GM21786 (cell line): ENCODE measurements around the gene SLC13A2.

Experiments
- ATAC-seq: cut with Tn5 transposase; IDR thresholded peaks from one replicate; pipeline ENCODE4 v1.9.1; 2021; ENCODE audit not compliant: unreplicated experiment

SLC13A2 gene

DNA sequence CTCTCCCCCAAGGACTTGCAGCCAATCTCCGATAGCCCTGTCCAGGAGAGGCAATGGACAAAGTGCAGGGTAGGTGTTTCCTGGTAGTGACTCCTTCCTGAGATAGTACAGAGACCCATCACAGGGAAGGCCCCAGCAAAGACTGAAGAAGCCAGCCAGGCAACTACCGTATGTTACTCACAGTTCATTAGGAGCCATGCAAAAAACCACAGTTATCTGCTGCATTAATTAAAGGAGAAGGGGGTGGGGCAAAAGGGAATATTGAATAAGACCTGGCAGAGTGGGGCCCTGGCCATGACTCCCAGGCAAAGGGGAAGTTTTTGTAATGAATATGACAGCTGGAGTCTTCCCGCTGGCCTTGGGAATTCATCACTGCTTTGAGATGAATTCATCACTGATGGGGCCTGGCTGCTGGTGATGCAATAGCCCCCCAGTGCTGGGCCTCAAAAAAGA is 2.5 kb upstream of the SLC13A2 start:
- ATAC-seq, result no peak

DNA sequence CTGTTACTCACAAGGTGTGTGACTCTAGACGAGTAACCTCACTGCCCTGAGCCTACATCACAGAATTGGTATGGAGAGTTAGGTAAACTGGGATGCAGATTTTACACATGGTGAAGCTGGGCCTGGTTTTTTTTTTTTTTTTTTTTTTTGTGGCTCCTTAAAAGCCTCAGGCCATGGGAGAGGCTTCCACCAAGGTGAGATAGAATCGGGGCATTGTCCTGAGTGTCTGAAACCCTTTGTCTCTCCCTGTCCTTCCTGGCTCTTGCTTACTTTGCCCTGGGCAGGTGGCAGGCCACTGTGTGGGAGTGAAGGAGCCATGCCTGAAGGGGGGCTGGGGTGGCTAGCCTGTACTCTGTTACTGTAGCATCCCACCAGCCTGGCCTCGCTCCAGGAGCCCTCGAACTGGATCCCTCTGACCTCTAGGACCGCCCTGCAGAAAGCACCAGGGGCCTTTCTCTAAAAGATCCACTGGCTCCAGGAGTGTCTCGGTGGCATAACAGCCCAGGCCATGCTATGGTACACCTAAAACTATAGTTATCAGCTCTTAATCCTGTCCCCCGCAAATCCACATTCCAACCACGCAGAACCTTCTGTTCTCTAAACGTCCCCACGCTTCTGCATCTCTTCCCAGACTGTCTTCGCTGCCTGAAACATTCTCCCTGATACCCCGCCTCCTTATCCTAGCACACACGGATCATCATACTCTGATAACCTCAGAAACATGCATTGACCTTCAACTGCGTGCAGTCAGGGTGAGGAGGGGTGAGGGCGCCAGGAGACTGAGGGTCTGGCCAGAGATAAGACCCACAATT is 1.7 kb upstream of the SLC13A2 start:
- no peak for ATAC-seq

DNA sequence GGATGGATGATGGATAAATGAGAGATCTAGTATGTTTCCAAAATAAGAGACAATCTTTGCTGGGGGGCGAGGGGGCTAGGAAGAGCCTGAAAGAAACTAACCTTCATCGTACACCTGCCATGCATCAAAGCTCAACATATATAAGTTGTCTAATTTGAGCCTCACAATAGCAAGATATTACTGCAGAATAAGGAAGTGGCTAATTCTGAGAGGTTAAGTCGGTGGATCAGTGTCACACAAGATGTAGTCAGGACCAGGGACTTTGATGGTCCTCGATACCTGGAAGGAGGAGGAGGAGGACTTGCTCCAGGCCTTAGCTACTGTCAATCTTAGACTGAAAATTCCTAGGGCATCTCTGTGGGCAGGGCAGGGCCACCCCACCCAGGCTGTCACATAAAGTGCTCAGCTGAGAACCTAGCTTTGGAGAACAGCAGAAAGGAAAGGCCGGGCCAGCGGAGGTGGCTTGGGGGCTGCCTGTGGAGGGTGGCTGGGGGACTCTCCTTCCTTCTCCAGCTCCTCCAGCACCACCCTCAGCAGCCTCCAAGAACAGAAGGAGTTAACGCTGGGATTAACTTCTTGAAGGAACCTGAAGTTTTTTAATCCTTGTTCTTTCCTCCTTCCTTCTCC is 460 bp upstream of the SLC13A2 start:
- no peak for ATAC-seq

DNA sequence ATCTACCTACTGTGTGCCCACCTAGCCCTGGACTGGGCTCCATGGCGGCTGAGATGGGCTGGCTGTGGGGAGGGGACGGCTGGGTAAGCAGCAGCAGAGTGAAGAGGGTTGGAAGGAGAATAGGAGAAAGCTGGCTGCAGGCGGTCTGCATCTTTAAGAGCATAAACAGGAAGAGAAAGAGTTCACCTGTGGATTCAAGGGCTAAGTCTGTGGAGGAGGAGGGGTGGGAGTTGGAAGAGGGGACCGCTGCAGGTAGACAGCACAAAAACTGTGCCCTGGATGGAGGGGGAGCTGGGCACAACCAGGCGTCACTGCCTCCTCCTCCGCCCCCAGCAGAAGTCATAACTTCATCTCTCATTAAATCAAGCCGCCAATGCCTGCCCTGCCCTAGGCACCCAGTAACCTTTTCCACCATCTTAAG is 677 bp downstream of the SLC13A2 start:
- no peak for ATAC-seq

DNA sequence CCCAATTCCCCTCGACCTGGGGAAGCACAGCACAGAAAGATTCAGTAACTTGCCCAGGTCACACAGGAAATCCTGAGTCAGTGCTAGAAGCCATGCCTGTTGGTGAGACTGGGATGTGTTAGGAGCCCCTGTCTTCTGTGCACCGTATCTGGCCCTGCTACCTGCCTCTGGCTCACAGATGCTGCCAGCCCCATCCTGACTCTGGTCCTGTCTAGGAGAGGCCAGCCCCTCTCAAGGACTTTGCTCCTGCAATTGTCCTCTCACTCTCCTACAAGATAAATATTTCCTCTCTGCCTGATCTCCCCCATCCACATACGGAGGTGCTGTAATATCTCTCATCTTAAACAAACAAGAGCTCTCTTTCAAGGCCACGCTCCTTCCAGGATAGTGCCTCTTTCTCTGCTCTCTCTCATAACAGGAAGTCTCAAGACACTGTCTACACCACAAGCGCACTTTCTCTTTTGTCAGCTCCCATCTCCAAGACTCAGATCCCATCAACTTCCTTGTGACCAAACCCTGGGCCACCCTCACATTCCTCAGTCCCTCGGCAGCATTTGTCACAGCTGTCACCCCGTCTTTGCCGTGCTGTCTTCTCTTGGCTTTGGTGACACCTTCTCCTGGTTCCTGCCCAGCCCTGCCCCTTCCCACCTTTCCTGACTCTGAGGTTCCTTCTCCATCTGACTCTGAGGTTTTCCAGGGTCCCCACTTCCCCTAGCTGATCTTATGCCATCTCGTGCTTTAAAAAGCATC is 1.9 kb downstream of the SLC13A2 start:
- ATAC-seq, result no peak

DNA sequence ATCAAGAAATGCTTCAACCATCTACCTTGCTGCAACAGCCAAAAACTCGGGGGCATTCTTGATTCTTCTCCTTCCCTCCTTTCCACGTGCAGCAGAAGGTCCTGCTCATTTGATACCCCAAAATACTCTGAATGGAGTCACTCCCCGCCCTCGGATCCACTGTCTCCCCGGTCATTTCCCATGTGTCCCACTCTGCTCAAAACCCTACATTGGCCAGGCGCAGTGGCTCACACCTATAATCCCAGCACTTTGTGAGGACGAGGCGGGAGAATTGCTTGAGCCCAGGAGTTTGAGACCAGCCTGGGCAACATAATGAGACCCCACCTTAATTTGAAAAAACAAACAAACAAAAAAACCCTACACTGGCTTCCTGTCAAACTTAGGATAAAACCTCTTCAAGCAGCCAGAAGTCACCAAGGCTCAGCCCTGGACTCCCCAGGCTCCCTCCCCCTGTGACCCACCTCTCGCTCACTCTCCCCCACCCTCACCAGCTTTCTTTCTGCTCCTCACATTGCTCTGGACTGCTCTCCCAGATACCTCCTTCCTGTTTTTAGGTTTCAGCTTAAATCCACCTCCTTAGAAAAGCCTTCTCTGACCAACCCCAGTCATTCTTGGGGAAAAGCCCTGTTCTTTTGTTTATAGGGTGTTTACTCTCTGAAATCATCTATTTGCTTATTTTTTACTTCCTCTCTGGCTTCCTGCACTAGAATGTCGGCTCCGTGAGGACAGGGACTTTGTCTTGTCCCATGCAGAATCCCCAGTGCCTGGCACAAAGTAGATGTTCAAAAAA is 2.8 kb downstream of the SLC13A2 start:
- no peak for ATAC-seq

DNA sequence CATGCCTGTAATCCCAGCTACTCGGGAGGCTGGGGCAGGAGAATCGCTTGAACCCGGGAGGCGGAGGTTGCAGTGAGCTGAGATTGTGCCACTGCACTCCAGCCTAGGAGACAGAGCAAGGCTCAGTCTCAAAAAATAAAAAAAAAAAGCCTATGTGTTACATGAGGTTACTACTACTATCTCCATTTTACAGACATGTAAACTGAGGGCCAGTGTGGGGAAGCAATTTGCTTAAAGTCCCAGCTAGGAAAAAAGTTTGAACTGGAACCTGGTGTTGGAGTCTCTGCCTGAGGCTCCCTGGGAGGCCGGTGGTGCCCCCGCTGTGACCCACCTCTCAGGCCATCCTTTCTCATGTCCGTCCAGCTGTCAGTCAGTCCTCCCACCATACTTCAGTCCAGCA is 4.5 kb downstream of the SLC13A2 start:
- no peak for ATAC-seq

DNA sequence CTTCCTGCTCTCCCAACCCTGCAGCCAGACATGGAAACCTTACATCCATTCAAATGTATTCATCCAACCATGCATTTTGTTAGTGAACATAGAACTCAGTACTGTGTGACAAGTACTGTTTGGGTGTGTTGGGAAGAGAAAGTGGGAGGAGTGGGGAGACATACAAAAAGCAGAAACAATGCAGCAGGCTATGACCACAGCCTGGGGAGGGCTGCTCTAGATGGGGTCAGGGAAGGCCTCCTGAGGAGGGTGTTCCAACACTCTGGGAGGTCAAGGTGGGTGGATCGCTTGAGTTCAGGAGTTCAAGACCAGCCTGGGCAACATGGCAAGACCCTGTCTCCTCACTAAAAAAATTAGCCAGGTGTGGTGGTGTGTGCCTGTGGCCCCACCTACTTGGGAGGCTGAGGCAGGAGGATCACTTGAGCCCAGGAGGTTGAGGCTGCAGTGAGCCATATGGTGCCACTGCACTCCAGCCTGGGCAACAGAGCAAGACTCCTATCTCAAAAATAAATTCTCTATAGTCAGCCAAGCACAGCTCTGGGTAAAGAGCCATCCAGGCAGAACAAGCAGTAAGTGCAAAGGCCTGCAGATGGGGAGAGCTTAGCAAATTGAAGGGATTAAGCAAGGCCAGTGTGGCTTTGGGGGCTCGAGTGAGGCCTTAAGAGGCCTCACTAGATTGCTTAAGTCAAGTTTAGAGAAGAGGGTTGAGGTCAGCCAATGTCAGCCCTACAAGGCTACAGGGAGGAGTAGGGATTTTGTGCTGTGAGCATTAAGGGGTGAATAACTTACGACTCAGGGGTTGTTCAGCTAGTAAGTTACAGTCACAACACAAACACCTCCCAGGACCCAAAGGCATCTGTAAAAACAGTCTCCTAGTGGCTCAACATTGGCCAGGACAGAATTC is 5.5 kb downstream of the SLC13A2 start:
- ATAC-seq, result no peak

DNA sequence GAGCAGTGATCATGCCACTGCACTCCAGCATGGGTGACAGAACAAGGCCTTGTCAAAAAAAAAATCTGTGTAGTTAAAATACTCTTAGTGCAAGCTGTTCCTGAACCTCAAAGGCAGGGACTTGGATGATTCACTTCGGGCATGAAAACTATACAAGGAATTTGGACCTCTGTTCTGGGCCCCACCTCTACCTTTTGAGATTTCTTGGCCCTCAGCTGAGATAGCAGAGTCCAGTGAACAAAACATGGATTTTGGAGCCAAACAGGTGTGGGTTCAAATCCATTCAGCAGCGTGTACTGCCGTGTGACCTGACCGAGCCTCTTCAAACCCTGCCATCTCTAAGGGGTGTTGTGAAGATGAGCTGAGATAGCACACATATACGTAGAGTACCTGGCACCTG is 6.8 kb downstream of the SLC13A2 start:
- no peak for ATAC-seq

DNA sequence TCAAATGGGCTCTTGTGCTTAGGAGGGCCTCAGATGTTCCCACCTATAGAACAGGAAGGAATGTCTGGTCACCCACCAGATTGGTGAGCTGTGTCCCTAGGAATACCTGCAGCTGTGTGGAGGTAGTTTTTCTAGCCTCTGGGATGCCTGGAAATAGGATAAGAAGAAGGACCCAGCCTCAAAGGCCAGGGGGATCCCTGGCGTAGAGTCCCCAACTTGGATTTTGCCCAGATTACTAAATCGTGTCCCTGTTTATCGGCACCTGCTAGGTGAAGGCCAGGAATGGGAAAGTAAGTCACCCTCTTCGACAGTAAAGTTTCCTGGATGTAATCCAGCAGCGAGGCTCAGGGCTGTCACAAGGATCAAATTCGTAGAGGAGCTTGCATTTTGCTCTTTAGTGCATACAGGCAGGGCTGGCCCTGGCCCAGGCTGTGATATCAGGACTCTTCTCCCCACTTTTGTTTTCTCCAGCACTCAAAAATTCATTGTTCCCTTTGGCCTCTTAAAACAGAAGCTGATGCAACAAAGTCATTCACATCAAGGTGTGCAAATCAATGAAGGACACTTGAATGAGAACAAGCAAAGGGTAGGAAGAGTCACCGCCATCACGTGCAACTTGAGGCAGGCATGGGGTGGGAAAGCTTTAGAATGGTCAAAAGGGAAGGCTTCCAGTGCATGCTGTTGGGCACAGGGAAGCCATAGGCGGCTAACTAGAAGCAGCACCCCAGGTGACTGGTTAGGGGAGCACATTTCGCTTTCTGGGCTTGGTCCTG is 7.5 kb downstream of the SLC13A2 start:
- no peak for ATAC-seq

DNA sequence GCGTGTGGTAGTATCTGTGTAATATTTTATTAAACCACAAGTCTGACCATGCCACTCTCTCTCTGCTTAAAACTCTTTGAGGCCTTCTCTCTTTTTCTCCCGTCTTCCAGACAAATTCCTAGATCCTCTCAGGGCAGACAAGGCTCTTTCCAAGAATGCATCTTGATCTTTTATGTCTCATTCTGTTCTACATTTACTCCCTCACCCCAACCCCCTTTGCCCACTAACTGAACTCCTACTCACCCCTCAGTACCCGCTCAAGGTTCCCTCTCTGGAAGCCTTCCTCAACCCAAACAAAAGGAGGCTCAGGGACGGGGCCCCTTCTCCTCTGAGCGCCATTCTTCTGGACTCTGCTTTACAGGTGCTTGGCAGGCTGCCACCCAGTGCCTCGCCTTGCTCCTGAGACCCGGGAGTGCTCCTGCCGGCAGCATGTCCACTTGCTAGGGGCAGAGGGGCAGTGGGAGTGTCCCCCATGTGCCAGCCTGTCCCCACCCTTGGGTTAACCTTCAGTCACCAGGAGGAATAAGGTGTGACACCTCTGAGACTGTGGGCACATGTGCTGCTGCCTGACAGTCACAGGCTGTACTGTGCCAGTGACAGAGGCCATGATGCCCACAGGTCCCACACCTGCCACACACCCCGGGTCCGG is 9.2 kb downstream of the SLC13A2 start:
- ATAC-seq, result no peak

DNA sequence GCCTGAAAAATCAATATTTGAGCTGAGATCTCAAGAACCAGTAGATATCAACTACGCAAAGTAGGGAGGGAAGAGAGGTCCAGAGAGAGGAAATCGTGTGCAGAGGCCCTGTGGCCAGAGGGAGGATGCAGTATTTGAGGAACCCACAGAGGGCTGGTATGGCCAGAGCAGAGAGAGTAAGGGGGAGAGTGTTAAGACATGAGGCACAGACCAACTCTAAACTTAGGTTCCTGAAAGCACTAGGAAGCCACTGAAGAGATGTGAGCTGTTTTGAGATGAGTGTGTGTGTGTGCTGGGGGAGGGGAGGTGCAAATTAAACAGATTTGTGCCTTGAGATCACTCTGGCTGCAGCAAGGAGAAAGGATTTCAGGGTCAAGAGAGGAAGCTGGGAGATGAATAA is 10.9 kb downstream of the SLC13A2 start:
- ATAC-seq, result peak; percentile 84

DNA sequence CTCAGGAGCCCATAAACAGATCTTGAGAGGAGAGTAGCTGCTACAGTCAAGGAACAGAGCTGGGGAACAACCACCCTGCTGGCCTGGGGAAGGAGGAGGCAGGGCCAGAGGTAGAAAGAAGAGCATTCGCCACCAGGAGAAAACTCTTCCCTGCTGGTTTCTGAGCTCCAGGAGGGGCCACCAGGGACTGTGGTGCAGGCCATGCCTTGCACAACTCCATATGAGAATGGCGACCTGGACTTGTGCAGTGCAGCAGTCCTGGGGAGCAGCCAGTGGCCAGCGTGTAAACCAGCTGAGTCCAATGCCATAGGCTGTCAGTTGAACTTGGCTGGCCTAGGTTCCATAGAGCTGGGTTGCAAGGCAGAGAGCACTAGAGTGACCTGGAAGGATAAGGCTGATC is 11.6 kb downstream of the SLC13A2 start:
- ATAC-seq, result no peak

DNA sequence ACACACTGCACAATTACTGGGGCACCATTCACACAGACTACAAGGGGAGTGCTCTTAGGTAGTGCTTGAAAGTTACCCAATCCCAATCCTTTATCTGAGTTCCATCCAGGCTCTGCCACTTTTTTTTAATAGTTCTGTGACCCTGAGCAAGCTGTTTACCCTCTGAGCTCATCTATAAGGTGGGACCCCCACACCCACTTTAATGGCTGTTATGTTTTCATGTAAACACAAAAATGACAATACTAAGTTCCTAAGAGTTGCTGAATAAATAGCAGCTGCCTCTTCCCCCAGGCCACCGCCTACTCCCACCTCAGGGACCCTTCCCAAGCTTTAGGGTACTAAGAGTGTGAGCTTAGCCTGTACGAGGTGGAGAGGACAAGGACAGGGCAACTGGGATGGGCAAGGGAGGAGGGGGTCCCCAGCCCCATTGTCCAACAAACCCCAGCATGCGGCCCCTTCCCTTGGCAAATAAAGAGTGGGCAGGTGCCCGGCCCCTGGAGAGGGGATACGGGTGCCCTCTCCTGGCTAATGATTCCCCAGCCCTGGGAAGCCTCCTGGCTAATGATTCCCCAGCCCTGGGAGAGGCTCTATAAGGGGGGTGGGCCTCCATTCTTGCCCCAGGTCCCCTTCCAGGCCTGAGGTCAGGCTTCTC is 14.6 kb downstream of the SLC13A2 start:
- ATAC-seq, result no peak

DNA sequence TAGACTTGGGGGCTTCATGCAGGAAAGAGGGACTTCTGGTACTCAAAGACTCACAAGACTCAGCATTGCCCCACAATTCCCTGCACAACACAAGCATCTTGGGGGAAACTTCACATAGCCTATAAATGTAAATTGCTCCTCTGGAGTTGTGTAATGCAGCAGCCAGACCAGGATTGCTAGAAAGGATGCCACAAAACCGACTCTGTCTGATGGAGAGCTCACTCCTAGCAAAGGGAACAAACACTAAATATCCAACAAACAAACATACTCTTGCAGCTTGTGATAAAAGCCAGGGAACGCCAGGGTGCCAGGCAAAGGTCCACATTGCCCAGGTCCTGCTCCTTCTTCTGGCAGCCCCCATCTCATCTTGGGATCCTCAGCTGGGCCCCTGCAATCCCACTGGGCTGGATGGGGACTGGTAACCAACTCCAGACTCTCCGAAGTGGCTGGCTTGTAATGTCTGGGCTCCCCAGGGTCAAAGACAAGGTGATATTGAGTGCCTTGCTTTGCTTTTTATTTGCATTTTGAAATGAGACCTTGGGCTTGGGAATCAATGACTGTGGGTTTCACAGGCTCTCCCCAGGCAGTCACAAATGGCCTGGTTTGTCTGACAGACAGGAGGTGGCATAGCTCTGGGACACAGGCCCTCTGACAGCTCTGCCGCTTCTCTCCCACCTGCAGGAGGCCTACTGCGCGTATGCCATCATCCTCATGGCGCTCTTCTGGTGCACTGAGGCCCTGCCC is 15.3 kb downstream of the SLC13A2 start:
- ATAC-seq, result no peak

DNA sequence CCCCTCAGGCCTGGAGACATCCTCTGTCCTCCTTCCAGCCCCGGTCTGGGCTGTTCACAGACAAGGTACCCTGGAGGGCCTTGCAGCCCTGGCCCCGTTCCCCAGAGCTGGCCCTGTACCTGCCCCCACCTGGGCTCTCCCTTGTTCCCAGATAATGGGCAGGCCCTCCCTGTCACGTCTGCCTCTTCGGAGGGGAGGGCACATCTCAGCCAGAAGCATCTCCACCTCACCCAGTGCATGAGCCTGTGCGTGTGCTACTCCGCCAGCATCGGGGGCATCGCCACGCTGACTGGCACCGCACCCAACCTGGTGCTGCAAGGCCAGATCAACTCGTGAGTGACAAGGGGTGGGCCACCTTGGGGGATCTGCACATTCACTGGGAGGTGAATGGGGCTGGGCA is 17.8 kb downstream of the SLC13A2 start:
- ATAC-seq, result no peak

DNA sequence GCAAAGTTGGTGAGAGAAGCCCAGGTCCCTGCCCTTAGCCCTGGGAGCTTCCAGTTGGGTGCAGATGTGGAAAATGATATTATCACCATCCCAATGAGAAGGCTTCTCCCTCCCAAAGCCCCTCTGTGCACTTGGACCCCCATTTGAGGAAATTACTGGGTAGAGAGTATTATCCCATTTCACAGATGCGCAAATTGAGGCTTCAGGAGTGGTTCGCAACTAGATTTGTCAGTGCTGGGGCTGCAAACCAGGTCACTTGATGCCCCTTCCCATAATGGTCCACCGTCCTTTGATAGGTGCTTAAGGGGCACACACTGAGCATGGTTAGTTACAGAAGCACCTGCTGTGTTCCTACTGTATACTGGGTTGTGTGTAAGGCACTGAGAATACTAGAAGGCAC is 18.4 kb downstream of the SLC13A2 start:
- ATAC-seq, result no peak
